Gastroesophageal sphincter (tissue), 3 donors: ENCODE measurements around the gene CAMSAP3.

ENCODE experiments used
- EP300 ChIP-seq: sonication (generic); formaldehyde crosslinking; IDR thresholded peaks from one replicate; pipeline ENCODE4 v1.6.1; 2017; ENCODE audit warnings: antibody characterized with exemption, mild to moderate bottlenecking
- POLR2A ChIP-seq, 2 donors: fragments of 450-650 bp; IDR thresholded peaks; one replicate each; pipeline ENCODE4 v1.6.1; 2017; ENCODE audit warnings: antibody characterized with exemption in 2 of 2, mild to moderate bottlenecking in 2 of 2, moderate library complexity in 1 of 2
- POLR2AphosphoS5 ChIP-seq: sonication (generic); formaldehyde crosslinking; IDR thresholded peaks from one replicate; pipeline ENCODE4 v1.6.1; 2017; ENCODE audit warnings: antibody characterized with exemption
- TF ChIP-seq, protein P1 (sequence below), 4 experiments: fragments of 200-600 bp in 2 of 4; fragments of 450-650 bp in 2 of 4; sonication (generic) in 1 of 4; IDR thresholded peaks; one replicate each; pipeline ENCODE4 v1.5.1; 2017 to 2019; ENCODE audit warnings: antibody characterized with exemption in 4 of 4, mild to moderate bottlenecking in 2 of 4, moderate library complexity in 2 of 4

DNA sequence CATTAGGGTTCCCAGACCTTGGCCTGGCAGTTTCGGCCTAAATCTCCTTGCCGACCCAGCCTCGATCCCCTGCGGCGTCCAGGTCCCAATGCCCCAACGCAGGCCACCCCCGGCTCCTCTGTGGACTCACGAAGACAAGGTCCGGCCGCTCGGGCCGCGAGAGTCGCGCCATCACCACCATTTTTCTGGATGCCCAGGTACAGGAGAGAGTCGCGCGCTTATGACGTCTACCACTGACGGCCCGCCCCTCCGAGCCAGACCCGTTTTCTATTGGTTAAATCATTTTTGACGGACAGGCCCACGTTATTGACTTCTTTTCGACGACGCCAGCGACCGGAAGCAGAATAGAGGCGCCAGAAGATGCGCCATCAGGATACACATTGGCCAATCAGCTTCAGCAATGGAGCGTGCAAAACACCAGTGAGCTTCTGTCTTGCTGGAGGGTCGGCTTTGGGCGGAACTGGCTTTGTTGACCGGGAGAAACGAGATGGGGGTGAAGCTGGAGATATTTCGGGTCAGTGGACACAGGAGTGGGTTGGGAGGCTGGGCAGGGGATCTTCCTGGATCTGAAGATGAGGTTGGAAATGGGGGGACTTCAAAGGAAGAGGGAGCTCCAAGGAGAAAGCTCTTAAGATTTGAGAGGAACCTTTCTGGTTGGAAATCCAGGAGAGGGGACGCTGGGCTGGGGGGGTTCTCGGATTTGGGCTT is 33.8 kb downstream of the CAMSAP3 start, which contains the start of the genes PET100 and XAB2:
- peak; percentile 74 for TF ChIP-seq POLR2AphosphoS5
- TF ChIP-seq, protein P1, sequence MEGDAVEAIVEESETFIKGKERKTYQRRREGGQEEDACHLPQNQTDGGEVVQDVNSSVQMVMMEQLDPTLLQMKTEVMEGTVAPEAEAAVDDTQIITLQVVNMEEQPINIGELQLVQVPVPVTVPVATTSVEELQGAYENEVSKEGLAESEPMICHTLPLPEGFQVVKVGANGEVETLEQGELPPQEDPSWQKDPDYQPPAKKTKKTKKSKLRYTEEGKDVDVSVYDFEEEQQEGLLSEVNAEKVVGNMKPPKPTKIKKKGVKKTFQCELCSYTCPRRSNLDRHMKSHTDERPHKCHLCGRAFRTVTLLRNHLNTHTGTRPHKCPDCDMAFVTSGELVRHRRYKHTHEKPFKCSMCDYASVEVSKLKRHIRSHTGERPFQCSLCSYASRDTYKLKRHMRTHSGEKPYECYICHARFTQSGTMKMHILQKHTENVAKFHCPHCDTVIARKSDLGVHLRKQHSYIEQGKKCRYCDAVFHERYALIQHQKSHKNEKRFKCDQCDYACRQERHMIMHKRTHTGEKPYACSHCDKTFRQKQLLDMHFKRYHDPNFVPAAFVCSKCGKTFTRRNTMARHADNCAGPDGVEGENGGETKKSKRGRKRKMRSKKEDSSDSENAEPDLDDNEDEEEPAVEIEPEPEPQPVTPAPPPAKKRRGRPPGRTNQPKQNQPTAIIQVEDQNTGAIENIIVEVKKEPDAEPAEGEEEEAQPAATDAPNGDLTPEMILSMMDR (IDR thresholded peaks at IDR 0.05): peak in 1 of 4 experiments; percentile 6
- TF ChIP-seq POLR2A (IDR thresholded peaks at IDR 0.05): peak in 1 of 2 donors; percentile 43
- TF ChIP-seq EP300: no peak
